ENCODE data around the gene SCNN1A.

DNA sequence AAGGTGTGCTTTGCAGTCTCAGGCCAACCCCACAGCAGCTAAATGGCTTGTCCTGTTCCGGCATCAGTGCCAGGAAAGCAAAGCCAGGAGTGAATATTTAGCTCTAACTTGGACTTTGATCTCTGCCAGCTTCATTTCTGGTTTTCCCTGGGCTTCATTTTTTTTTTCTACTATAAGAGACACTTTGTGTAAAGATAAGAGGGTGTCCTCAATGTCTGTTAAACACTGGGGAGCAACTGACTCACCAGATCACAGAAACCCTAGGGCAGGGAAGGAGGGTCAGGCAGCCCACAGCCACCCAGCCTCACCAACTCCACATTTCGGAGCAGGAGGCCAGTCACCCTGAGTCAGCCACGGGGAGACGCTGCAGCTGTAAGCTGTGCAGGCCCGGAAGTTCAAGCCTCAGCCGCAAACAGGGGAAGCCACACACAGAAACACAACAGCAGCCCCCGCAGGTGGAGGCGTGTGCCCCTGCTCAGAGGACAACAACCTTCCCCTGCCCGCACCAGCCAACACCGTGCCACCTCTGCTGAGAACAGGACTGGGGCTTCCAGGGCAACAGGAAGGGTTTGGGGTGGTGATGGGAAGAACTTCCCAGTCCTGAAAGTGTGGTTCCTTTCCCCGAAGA lies 39.8 kb downstream of the SCNN1A start:
- TF ChIP-seq POLR2A (IDR thresholded peaks at IDR 0.05) (no peak), POLR2AphosphoS5 (IDR thresholded peaks at IDR 0.05) (no peak)
- TF ChIP-seq, protein P1, sequence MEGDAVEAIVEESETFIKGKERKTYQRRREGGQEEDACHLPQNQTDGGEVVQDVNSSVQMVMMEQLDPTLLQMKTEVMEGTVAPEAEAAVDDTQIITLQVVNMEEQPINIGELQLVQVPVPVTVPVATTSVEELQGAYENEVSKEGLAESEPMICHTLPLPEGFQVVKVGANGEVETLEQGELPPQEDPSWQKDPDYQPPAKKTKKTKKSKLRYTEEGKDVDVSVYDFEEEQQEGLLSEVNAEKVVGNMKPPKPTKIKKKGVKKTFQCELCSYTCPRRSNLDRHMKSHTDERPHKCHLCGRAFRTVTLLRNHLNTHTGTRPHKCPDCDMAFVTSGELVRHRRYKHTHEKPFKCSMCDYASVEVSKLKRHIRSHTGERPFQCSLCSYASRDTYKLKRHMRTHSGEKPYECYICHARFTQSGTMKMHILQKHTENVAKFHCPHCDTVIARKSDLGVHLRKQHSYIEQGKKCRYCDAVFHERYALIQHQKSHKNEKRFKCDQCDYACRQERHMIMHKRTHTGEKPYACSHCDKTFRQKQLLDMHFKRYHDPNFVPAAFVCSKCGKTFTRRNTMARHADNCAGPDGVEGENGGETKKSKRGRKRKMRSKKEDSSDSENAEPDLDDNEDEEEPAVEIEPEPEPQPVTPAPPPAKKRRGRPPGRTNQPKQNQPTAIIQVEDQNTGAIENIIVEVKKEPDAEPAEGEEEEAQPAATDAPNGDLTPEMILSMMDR (IDR thresholded peaks at IDR 0.05): peak in 2 of 3 donors; percentile 49 to 51
